GM13977 (cell line): ENCODE measurements around the gene EPB41L3.
"Not testable (repeated sequence)": the region's sequence is repeated elsewhere in the genome, so short reads cannot be mapped to it uniquely, and the experiment has no call there.

ENCODE experiments used
- DNase-seq: peaks from one replicate; pipeline ENCODE4 v3.0.0; 2012; ENCODE audit warnings: low spot score
- CTCF ChIP-seq: IDR thresholded peaks from 2 replicates; pipeline ENCODE4 v1.5.1; 2012; ENCODE audit warnings: mild to moderate bottlenecking, control low read depth; ENCODE audit not compliant: insufficient read depth; ENCODE audit errors: extremely low read depth, missing control alignments
- in situ Hi-C: fragments of 300-500 bp; cut with MboI; formaldehyde crosslinking; loops from one replicate; pipeline ENCODE4 v1.12.0; 2022; ENCODE audit warnings: low sequenced_read_pairs, low pct_unique_long_range_greater_than_20kb, mixed read lengths, inconsistent platforms; ENCODE audit not compliant: unreplicated experiment

Gene EPB41L3

GRCh38 chr18:5574843-5575242 is 31.0 kb upstream of the EPB41L3 start:
- in situ Hi-C loops = loop anchor here (25.0 kb wide), 1 partner anchor 88 kb away; no protein-coding TSS in a partner anchor
- DNase-seq = no peak
- no peak for TF ChIP-seq CTCF

- DNase-seq = no peak
- in situ Hi-C loops = no loop called here
Observed at GRCh38 chr18:5571666-5572065, 27.9 kb upstream of the EPB41L3 start.

GRCh38 chr18:5570613-5571012 is 26.8 kb upstream of the EPB41L3 start:
- in situ Hi-C loops, DNase-seq: not testable (repeated sequence)

More at GRCh38 chr18:5571666-5572065, 27.9 kb upstream of the EPB41L3 start:
- no peak for TF ChIP-seq CTCF

- in situ Hi-C loops = no loop called here
- no peak for DNase-seq
- TF ChIP-seq CTCF = no peak
Observed at GRCh38 chr18:5568416-5568815, 24.6 kb upstream of the EPB41L3 start.

DNA sequence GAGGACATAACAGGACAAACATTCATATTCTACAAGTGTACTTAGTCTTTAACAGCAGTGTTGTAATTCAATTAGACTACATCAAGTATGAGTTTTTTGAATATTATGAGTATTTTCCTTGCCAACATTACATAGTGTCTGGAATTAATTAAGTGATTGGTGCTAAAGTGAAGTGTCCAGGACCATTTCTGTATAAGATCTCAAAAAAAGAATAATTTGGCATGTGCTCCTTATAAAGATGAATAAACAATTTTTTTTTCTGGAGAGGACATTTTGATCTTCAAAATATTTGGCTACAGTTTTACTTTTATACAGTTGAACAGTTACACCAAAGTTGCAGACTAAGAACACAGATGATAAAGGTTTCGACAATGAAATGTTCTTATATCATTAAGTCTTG is 15.1 kb upstream of the EPB41L3 start:
- in situ Hi-C loops = no loop called here
- no peak for TF ChIP-seq CTCF
- DNase-seq = no peak

GRCh38 chr18:5556310-5556974 is 12.6 kb upstream of the EPB41L3 start:
- no peak for TF ChIP-seq CTCF
- in situ Hi-C loops = no loop called here
- no peak for DNase-seq

DNA sequence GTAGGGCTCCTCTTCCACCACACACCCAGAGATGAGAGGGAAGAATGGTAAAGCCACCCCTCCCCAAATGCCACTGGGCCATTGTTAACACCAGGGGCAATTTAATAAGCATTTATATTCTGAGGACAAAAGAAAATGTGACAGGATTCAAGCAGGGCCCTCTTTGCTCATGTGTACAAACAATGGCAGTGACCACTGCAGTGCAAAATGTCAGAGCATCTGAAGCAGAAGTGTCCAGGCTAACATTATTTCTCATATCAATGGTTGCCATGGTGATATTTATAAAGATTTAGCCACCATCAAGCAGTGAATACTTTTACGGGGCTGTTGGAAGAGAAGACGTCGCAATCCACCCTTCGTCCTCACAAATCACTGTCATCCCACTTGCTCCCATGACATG is 10.8 kb upstream of the EPB41L3 start:
- DNase-seq = no peak
- in situ Hi-C loops = no loop called here
- TF ChIP-seq CTCF = no peak
